ENCODE results near the gene ZCCHC2. TPM values are rescaled to one million over a fixed set of nuclear protein-coding genes. Genes with fewer than 3 reads are reported as not detected.

The ZCCHC2 gene
- polyA plus RNA-seq, 3 donors: 4.1 to 9.5 (median 5.1) TPM

DNA sequence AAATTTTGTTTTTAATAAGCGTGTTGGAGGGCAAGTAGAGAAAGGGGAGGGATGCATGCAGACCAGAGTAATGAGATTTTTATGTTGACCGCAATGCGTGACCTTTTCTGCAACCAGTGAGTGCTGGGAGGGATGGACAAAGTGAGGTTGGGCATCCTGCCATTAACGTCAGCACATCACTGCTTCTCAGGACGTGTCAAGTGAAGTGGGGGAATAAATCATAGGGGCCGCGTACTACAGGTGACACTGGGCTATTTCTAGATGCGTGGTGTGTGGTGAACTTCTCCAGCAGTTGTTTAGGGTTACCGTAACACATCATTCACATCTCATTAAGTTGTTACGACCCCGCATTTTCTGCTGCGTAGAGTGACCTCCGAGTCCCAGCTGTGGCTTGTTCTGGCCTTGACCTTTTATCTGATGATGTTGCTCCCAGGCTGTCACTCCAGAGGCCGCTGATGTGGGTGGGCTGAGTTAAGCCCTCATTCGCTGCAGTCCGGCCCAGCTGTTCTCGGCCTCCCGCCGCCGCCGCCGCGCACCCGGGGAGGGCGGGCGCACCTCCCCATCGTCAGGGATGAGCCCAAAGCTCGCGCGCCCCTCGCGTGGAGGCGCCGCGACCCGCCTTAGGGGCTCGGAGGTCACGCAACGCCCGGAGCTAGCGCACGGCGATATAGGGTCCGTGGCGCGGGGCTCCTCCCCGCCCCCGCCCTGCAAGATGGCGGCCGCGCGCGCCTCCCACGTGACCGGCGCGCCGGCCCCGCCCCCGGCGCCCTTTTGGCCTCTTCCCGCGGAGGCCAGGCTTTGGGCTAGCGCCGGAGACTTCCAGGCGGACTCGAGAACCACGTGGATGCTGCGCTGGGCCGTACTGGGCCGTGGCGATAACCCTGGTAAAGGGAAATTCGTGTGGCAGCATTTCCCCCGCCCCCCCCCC, 3.5 kb downstream of the ZCCHC2 start:
- peak overlapping the region; percentile 51 for H3K27ac ChIP-seq (ENCODE audit: low read depth, low read length)

DNA sequence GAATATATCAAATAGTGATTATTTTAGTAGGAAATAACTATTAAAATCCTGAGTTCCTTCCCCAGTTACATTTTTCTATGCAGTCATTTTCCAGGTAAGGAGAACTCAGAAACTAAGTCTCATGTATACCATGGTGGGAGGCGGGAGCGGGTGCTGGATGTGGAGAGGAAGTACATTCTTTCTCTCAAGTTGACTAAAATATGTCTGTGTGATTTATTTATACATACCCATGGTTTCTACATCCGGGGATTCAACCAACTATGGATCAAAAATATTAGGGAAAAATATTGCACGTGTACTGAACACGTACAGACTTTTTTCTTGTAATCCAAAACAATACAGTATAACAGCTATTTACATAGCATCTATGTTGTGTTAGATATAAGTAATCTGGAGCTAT, 6.8 kb downstream of the ZCCHC2 start:
- no peak overlapping the region for H3K27ac ChIP-seq (ENCODE audit: low read depth, low read length)
- WGBS, 3 donors: 67 to 83% (median 73%) methylated on average over 5 of the region's 5 CpGs

More for the DNA sequence above, 3.5 kb downstream of the ZCCHC2 start:
- 1 to 2% (median 1%) methylated on average over 67 to 74 of the region's 74 CpGs for WGBS, 3 donors

DNA sequence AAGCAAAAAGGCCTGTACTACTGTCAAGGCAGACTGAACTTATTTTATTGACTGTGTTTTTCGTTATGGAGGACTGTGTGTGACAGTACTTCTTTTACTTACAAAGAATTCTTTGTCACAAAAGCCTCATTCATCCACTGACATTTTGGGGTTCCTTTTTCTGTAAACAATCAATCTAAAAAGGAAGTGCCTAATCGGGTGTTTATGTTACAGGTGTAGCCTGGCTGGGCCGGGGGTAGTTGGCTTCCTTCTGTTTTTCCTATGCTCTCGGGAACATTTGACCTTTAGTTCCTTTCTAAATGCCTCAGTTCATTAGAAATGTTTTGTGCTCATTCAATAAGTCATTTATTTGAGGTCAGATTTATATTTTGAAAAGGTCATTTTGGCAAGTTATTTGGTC, 8.3 kb downstream of the ZCCHC2 start:
- 31 to 51% (median 32%) methylated on average over 4 of the region's 4 CpGs for WGBS, 3 donors
- H3K27ac ChIP-seq (ENCODE audit: low read depth, low read length): no peak overlapping the region

DNA sequence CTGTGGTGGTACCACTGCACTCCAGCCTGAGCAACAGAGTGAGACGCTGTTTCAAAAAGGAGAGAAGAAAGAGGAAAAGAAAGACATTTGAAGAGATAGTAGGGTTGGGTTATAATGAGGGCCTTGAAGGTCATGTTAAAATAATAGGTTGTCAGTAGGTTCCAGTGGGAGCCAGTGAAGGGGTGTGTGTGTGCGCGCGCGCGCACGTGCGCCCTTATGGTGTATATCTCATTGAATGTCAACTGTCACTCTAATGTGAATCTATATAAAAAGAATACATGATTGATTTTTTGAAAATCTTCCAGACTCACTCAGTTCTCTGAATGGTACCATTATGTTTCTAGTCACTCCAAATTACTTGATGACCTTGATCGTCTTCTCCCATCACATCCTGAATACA, 9.1 kb downstream of the ZCCHC2 start:
- no peak overlapping the region for H3K27ac ChIP-seq (ENCODE audit: low read depth, low read length)
- WGBS, 3 donors: 97 to 98% (median 97%) methylated on average over 9 of the region's 9 CpGs

DNA sequence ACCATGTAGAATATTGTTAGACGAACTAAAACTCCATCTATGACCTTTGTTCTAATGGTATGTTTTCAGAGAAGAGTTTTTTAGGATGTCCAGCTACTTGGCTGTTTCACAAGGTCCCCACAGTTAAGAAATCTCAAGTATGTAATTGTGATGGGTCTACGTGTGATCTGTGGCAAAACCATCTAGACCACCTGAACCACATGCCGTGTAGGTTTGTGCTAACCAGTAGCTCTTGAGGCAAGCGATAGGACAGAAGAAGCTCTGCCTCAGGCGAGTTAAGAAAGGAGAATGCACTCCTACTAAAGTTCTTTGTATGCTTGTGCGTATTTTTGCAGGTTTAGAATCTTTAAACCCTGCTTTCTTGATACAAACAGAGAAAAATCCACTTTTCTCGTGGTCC, 13.2 kb downstream of the ZCCHC2 start:
- no peak overlapping the region for H3K27ac ChIP-seq (ENCODE audit: low read depth, low read length)
- WGBS, 3 donors: 83 to 96% (median 84%) methylated on average over 7 of the region's 7 CpGs

DNA sequence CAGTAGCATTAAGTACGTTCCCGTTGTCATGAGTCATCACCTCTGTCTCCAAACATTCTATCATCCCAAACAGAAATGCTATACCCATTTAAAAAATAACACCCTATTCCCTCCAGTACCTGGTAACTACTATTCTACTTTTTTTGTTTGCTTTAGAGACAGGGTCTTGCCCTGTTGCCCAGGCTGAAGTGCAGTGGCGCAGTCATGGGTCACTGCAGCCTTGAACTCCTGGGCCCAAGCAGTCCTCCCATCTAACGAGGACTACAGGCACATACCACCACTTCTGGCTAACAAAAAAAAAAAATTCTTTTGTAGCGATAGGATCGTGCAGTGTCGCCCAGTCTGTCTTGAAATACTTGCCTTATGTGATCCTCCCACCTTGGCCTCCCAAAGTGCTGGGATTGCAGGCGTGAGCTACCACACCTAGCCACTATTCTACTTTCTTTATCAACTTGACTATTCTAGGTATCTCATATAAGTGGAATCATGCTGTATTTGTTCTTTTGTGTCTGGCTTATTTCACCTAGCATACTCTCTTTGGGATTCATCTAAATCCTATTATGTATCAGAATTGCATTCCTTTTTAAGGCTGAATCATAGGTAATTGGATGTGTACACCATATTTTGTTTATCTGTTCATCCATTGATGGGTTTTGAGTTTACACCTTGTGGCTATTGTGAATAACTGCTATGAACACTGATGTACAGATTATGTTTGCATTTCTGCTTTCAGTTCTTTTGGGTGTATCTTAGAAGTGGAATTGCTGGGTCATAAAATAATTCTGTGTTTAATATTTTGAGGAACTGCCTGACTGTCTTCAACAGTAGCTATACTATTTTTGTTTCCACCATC, 14.4 kb downstream of the ZCCHC2 start:
- whole genome bisulfite sequencing, 3 donors: 96 to 99% (median 97%) methylated on average over 8 of the region's 8 CpGs
- no peak overlapping the region for H3K27ac ChIP-seq (ENCODE audit: low read depth, low read length)

DNA sequence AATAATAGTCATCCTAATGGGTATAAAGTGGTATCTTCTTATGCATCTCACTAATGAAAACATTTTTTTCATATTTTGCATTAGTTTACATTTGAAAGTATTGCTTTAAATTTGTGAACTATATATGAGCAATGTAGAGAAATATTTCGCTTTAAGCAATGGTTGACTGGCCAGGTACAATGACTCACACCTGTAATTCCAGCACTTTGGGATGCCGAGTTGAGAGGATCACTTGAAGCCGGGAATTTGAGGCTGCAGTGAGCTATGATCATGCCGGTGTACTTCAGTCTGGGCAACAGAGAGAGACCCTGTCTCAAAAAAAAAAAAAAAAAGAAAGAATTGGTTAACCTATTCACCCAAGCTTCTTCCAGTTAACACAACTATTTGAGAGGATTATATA, 15.1 kb downstream of the ZCCHC2 start:
- WGBS, 3 donors: 95 to 98% (median 98%) methylated on average over 4 of the region's 4 CpGs

DNA sequence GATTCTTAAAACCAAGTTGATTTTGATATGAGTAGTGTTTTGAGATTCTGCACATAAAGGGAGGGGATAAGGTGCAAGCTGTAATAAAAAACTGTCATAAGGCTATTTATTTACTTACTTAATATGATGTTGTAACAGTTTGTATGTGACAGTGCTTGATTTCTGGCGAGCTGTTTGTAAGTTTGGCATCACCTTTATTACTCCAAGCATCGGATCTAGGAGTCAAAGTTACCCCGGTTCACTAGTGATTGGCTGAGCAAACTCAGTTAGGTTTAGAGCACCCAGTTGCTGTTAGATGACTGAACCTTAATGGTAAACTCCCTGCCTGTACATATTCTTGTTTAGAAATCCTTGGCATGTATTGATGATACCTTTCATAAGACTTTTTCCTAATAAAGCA, 16.1 kb downstream of the ZCCHC2 start:
- no peak overlapping the region for H3K27ac ChIP-seq (ENCODE audit: low read depth, low read length)
- 55 to 92% (median 84%) methylated on average over 3 of the region's 3 CpGs for WGBS, 3 donors

More for the DNA sequence above, 15.1 kb downstream of the ZCCHC2 start:
- H3K27ac ChIP-seq (ENCODE audit: low read depth, low read length): no peak overlapping the region

DNA sequence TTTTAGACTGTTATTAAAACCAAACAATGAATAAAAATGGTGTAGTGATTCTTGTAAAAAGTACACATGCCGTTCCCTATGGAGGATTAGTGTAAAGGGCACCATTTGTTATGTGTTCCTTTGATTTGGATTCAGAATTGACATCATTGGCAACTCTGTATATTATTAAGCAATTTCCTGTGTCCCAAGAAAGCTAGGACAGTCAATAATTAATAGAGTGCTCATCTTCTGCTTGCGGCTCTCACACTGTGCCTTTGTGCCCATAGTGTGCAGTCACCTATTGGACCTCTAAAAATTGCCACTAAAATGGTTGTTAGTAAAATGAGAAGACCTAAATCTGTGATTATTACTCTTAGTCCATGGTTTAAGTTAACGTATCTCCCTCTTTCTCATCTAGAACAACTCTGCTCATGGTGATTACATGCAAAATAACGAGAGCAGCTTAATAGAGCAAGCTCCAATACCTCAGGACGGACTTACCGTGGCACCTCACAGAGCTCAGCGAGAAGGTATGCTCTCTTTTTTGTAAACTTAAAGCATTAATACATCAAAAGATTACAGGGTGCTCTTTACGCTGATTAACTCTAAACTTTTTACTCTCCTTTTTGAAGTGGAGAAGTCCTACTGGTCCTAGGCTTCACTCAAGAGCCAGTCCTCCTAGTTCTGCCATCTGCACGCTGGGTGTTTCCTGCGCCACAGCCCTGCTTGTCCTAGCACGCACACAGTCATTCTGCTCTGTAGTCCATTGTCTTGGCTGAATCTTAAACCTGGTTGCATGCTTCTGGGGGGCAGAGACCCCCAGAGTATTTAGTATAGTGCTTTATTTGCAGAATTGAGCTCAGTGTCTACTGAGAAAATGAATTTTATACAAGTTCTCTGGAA, 16.7 kb downstream of the ZCCHC2 start:
- WGBS, 3 donors: 94 to 97% (median 96%) methylated on average over 11 of the region's 11 CpGs
- H3K27ac ChIP-seq (ENCODE audit: low read depth, low read length): no peak overlapping the region

DNA sequence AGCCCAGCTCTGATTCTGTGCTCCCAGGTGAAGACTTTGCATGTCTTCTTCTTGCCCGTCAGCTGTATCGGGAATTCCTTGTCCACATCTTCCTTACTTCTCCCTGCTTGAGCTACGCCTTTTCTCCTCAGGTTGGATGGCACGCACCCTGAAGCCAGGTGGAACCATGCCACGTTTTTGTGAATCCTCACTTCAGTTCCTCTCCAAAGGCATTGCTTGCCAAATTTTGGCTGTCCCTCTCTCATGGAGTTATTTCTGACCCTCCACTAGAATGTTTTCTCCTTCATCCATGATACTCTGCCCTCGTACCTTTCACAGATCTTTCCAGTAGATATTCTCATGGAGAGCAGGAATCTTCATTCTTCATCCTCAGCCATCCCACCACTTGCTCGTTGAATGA, 20.2 kb downstream of the ZCCHC2 start:
- WGBS, 3 donors: 94 to 97% (median 96%) methylated on average over 7 of the region's 7 CpGs
- H3K27ac ChIP-seq (ENCODE audit: low read depth, low read length): no peak overlapping the region

DNA sequence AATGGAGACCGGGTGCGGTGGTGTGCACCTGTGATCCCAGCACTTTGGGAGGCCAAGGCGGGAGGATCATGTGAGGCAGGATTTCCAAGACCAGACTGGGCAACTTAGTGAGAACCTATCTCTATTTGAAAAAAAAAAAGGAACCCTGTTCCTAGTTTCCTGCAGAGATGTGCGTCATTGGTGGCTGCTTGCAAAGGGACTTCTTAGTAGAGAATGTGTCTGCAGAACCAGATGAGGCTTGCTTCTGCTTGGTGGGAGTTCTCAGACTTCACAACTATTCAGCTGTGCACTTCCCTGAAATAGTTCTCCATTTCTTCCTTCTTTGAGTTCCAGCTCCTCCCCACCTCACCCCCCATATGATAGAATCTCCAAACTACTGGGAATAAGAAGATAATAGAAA, 22.3 kb downstream of the ZCCHC2 start:
- no peak overlapping the region for H3K27ac ChIP-seq (ENCODE audit: low read depth, low read length)
- 82 to 97% (median 86%) methylated on average over 4 of the region's 4 CpGs for WGBS, 3 donors

DNA sequence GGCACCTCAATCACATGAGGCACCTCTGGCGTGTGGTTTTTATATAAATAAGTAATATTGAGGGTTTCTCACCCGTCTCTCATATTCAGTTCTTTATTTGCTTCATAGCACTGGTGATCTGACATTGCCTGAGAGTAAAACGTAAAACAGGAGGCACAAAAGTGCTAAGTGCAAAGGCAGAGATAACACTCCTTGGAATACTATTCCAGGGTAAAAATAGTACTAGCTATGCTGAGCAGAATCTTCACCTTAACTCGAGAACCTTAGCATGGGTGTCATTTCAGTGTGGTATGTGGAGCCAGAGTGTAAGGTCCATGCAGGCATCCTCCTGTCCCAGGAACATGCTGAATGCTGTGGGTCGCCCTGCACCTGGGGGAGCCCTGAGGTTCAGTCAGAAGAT, 26.9 kb downstream of the ZCCHC2 start:
- WGBS, 3 donors: 81 to 92% (median 88%) methylated on average over 5 of the region's 5 CpGs
- H3K27ac ChIP-seq (ENCODE audit: low read depth, low read length): no peak overlapping the region

DNA sequence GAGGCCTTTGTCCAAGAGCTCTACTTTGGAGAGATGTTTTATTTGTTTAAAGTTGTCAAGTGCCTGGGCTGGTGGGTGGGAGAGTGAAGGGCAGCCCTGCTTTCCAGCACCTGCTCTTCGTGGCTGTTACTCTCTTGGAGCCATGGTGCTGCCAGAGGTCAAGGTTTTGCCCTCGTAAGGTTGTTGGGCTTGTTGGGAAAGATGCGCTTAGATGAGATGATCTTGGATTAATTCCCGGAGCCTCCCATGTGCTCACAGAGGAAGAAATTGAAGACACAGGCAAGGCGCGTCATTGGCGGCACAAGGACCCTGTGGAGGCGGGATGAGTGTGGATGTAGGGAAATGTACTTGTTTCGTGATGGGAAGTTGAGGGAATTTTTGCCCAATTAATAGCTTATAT, 27.9 kb downstream of the ZCCHC2 start:
- 81 to 90% (median 86%) methylated on average over 9 of the region's 9 CpGs for WGBS, 3 donors
- H3K27ac ChIP-seq (ENCODE audit: low read depth, low read length): no peak overlapping the region

DNA sequence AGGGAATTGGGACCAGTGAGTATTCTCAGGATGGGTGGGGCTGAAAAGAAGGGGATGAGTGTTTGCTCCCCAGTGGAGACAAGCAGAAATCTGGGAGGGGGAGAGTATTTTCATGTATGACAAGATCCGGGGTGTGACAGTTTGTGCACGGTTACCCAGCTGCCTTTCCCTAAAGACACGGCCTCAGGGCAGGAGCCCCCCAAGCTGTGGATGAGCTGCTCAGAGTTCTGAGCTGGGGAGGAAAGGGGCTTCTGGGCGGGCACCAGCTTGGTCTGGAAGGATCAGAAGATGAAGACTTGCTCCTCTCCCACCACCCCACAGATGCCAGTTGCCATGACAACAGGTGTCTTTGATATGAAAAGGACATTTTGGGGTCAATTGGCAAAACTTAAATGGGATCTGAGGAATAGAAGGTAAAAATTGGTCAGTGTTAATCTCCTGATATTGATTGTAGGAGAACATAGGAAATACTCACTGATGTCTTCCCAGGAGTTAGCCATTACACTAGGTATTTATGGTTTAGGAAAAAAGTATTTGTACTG, 29.2 kb downstream of the ZCCHC2 start:
- WGBS, 3 donors: 91 to 98% (median 96%) methylated on average over 4 of the region's 4 CpGs
- no peak overlapping the region for H3K27ac ChIP-seq (ENCODE audit: low read depth, low read length)

DNA sequence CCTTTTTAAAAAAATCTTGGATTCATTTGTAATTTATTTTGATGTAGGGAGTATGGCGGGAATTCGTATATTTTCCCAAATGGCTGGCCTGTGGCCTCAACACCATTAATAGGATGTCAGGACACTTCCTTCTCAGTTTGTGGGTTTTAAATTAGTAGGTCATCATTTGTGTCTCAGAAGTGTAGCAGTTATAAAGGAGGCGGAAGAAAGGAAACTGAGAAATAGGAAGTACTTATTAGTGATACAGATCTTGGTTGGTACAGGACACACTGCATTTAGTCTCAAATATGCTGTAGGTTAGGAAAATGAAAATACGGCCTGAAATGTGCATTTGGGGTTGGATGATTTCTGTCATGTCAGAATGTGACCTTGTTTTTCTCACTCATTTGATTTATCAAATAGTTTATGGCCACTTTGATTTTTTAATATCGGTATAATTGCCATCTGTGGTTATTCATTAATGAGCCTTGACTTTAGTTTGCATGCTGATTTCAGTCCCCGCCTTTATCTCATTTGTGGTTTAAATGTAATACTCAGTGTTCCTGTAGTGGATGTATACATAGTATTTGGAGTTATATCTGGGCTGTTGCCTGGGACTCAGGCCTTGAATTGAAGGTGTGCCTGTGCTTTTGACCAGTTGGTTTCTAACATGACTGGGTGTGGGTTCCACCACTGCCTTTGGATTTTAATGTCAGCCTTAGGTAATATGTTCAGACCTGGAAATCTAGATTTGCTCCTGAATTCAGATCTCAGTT, 31.4 kb downstream of the ZCCHC2 start:
- 65 to 70% (median 68%) methylated on average over 6 of the region's 6 CpGs for WGBS, 3 donors
- H3K27ac ChIP-seq (ENCODE audit: low read depth, low read length): no peak overlapping the region

DNA sequence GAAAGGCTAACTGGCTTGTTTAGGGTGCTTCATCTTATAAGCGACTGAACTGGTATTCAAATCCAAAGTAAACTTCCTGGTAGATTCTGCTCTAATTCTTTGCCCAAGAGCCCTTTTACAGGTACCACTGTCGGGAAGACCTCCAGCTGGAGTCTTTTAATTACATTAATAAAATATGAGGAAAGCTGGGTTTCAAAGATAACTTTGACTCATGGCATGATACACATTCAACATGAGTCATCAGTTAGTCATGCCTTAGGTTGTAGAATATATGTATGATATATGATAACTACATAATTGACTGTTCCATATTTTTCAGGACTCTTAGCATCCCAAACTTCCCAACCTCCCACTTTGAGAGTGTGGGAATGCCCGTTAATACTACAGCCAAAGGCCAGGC, 32.3 kb downstream of the ZCCHC2 start:
- no peak overlapping the region for H3K27ac ChIP-seq (ENCODE audit: low read depth, low read length)

DNA sequence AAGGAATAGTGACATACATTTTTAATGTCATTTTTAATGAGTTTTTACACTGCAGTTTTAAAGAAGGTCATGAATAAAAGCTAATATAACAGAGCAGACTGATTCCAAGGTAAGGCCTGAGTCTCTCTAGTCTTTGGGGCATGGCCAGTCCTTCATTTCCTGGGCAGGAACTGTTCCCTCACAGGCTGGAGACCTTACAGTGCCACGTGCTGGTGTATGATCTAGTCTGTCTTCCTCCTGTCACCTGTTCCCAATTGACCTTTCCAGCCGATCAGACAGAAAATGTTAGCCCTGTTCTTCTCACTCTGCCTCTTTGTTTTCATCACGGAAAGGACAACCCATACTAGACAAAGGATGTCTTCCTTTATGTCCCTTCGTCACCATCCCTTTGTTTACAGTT, 33.6 kb downstream of the ZCCHC2 start:
- H3K27ac ChIP-seq (ENCODE audit: low read depth, low read length): no peak overlapping the region
- WGBS, 3 donors: 81 to 84% (median 83%) methylated on average over 4 of the region's 4 CpGs

More for the DNA sequence above, 32.3 kb downstream of the ZCCHC2 start:
- 64 to 96% (median 87%) methylated on average over 3 of the region's 3 CpGs for WGBS, 3 donors
